Stimulated activated naive CD4-positive, alpha-beta T cell treated with Interleukin-2 at 50 U/mL for 16 hours (primary cell): ENCODE data around the gene CGN.

Source experiments
- DNase-seq: peaks from one replicate; lab custom pipeline; 2025; lab: John Stamatoyannopoulos, UW

The CGN gene

DNA sequence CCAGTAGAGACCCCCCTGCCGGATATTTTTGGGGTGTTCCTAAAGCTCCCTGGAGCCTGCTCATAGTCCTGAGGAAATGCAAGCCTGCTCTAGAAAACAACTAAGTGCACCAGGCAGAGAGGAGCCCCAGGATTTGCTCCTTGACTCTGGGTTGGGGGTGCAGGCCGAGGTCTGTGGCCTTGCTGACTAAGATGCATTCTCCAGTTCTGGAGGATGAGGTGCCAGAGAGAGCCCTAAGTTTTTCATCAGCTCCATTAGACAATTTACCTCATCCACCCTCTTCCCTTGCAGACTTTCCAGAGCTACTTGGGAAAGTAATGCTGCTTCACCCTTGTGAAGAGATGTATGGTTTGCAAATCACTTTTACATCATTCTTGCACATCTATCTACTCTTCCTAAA, 38.0 kb downstream of the CGN start:
- DNase-seq: no peak

DNA sequence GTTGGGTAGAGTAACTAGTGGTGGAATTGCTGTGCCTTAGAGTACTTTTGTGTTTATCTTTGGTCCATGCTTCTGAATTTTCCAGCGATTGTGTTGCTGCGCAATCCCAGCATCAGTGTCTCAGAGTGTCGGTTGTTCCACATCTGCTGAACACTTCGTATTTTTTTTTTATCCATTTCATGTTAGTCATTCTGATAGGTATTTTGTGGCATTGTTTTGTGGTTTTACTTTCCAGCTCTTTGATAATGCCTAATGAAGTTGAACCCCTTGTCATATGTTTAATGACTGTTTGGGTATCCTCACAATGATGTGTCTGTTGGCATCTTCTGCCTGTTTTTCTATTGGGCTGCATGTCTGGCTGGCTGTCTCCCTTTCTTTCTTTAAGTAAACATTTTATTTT, 42.5 kb downstream of the CGN start:
- no peak for DNase-seq

DNA sequence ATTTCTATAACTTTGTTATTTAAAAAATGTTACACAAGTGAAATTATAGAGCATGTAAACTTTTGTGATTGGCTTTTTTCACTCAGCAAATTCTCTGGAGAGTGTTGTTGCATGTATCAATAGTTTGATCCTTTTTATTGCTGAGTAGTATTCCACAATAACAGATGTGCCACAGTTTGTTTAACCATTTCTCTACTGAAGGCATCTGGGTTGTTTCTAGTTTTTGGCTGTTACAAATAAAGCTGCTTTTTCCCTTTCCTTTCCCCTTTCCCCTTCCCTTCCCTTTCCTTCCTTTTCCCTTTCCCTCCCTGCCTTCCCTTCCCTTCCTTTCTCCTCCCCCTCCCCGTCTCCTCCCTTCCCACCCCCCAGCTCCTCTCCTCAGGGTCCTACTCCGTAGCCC, 44.9 kb downstream of the CGN start:
- DNase-seq: no peak

DNA sequence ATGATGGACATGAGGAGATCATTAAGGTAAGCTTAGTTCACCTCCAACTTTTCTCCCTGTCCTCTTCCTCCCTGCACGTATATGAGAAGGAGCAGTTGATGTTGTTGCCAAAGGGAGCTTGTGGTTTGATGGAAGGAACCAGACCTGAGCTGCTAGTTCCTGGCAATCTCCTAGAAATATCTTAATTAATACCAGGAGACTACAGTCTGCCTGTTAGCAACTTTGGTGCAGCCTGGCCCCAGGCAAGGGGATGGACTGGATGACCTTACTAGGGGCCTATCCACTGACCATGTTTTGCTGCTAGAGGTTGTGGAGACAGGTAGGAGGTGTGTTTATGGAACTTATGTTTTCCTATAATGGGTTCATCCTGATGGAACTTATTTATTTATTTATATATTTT, 51.5 kb downstream of the CGN start:
- DNase-seq: no peak

DNA sequence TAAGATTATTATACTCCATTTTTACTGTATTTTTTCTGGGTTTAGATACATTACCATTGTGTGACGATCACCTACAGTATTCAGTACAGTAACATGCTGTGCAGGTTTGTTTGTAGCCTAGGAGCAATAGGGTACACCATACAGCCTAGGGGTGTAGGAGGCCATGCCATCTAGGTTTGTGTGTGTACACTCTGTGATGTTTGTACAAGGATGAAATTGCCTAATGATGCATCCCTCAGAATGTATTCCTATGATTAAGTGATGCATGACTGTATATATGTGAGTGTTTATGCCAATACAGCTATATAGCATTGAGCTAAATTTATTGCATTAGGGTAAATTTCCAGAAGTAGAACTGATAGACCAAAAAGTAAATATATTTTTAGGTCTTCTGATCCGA, 52.2 kb downstream of the CGN start:
- no peak for DNase-seq

DNA sequence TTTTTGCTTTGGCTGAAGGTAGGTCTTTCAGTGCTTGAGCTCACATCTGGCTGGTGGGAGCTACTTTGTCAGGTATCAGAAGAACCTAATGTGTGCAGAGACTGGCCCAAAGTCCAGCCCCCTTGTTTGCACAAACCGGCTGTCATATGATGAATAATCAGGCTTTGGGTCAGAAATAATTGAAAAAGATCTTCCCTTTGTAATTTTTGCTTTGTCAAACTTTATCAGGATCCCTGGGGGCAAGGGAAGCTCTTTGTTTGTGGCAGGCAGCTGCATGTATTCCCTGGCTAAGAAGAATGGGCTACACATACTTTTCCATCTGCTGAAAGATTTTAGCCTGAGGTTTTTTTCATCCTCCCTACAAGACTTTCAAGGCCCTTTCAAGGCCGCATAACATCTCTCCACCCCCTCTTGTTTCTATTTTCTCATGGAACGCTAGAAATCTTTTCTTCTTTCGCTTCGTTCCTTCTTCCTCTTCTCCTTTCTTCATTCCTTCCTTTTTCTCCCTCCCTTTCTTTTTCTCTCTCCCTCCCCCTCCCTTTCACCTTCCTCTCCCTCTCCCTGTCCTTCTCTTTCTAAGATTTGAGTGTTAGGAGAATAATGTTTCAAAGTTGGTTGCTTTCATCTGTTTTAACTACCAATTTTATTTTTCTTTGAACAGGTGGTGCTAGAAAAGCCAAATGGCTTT, 54.5 kb downstream of the CGN start:
- DNase-seq: no peak

DNA sequence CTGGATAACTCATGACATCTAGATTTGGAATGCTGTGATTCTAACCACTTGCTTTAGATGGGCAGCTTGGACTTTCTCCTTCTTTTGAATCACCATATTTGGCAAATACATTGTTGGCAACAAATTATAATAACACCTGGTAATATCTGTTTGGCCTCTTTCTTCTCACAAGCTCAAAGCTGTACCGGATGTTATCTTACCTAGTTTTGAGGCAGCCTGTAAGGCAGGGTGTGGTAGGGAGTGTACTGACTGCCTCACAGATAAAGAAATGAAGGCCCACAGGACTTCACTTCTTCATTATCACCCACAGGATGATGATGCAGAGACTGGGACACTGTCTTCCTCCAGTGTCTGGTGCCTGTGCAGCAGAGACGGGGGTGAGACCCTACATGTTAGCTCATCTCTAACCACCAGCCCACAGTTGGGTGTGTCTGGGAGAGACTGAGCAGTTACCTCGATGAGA, 57.5 kb downstream of the CGN start:
- DNase-seq: no peak

DNA sequence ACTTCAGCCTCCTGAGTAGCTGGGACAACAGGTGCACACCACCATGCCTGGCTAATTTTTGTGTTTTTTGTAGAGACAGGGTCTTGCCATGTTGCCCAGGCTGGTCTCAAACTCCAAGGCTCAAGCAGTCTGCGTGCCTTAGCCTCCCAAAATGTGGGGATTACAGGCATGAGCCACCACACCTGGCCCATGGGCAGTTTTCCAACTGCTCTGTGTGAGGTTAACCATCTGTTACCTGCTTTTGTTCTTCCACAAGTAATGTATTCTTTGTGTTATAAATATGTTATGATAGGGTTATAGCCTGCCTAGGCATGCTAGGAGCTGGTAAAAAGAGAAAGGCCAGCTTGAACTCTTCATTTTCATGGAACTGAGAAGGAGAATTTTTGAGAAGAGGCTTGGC, 59.6 kb downstream of the CGN start:
- no peak for DNase-seq

DNA sequence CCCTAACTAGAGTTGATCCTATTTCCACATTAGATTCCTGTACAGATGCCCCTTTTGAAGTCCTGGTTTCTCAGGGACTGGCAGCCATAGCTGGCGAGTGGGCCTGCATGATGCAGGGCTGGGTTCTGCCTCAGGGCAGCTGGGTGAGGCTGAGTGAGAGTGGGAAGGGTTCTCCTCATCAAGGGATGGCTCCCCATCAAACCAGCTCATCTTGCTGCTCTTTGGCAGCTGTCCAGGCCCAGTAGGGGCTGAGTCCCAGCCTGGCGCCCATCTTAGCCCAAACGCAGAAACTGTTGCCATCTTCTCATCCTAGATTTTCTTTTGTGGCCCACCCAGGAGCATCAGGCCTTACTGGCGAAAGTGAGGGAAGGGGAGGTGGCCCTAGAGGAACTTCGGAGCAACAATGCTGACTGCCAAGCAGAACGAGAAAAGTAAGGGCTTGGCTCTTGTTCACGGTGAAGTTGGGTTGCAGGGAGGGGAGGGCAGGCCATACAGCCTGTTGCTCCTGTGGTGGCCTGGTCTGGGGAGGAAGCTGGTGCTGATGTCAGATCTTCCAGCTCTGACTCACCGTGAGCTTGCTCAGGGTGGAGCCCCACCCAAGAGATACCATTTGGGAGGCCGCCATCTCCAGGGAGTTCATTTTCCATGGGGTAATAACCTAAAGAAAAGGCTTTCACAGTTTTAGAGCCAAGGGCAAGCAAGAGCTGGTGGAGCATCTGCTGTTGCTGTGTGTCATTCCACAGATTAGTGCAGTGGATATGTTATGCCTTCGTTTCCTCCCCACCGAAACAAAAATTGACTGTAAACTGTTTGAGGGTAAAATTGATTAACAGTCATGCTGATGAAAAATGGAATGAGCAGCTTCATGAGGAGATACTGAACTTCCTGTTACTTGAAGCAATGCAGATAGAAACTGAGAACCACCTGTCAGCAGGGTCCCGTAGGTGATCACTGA, 63.7 kb downstream of the CGN start:
- DNase-seq: no peak

DNA sequence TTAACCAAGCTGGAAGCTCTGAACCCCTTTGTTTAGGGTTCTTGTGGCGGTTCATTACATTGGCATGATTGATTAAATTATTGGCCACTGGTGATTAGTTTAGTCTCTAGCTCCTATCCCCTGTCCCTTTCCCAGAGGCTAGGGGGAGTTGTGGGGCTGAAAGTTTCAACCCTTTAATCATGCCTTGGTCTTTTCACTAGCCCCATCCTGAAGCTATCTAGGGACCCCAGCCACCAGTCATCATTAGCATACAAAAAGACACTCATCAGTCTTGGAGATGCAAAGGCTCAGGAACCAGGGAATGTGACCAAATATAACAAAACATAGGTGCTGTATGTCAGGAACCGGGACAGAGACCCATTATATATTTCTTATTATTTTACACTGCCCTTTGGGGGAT, 66.0 kb downstream of the CGN start:
- DNase-seq: no peak

DNA sequence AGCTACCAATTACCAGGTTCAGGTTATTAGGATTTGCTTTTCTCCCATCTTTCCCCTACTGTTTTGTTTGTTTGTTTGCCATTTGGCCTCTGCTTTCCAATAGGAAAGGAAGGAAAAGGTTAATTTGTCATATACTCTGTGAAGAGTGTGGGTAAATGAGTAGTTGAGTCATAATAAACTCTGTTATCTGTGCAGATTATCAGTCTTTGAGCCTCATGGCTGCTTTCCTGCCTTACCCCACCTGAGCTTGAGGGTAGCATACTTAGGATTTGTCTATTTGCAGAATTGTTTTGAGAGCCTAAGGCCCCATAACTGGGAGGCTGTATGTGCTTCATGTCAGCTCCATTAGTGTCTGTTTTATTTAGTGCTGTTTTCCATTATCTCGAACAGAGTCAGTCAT, 67.8 kb downstream of the CGN start:
- no peak for DNase-seq

DNA sequence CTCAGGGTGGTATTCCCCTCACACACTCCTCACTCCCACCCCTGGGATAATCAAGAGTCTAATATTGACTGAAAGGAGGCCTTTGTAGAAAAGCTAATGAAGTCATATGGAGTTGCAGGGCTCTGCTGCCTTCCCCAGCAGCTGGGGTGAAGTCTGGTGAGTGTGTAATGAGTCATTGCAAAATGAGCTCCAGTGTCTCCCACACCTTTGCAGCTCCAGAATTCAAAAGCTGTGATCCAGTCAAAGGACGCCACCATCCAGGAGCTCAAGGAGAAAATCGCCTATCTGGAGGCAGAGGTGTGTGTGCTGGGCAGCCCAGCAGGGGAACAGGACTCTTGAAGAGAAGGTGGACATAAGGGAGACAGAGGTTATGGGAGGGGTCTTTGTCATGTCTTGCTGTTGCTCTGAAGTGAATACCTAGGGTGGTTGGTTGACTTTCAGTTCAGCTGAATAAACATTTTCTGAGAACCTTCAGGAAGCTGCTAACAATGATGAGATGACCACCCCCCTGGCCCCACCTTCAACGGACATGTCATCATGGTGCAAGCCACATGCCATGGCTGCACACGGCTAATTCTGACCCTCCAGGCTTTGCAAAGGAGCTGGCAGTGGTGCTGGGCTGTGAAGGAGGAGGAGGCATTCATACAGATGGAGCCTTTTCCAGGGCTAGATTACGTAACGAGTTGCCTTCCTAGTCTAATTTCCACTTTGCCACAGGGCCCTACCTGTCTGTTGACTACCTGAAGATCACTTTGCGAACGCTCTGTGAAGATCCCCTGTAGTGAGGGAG, 68.4 kb downstream of the CGN start:
- DNase-seq: no peak

DNA sequence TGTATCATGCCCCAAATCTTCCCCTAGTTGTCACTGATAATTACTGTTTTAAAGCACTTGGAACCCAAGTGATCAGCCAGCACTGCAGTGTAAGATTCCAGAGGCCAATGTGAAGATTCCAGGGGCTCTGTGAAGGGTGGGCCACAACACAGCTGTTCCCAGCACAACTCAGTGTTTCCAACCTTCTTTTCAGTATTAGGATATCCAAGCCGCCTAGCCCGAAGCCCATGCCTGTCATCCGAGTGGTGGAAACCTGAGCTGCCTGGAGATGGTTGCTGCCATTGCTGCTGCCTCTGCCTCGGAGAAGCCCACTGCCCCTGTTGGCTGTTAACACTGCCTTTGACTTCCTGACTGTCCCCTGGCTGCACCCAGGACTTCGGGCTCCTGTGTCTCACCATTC, 70.3 kb downstream of the CGN start:
- DNase-seq: no peak

DNA sequence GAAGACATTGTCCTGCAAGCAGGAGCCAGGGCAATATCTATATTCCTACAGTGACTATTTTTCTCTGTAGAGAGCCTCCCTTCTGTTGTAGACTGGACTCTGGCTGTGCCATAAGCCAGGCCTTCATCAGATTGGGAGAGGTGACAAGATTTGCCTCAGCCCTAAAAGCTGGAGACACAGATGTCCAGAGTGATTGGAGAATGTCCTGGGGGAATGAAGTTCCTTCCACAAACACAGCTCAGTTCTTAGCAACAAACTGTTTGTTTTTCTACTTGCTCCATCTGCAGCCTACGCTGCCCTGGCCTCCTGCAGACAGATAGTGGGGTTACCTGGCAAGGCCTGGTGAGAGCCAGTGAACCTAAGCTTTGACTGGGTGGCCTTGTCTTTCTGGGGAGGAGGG, 70.7 kb downstream of the CGN start:
- DNase-seq: no peak

DNA sequence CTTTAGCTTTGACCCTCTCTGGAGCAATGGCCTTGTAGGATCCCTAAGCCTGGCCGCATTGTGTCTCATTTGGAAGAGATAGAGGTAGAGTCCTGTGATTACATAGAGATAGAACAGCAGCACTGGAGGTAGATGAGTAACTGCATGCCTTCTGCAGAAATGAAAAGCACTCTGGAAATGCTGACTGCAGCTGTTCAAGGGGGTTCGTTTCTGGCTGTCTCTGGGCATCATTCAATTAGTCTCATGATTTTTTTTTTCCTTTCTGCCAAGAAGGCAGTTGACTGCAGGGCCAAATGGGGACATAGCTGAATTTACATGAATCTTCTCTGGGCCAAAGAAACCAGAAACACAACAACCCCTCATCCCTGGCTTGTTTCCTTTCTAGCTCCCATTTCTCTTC, 72.6 kb downstream of the CGN start:
- DNase-seq: no peak

DNA sequence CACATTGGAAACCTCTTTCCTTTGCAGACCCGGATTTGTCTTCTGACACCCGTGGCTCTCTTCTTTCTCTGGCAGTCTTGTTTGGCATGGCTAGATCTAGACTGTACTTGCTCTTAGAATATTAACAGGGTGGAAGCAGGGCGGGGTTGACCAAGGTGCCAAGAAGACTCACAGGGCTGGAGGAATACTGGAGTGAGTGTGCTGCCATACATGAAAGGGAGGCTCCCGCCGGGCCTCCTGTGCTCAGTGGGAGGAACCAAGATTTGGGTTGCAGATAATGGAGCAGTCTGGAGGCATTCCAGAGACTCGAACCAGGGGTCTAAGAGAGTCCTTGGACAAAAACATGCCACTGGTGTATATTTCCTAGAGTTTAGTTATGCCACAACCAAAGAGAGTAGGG, 73.1 kb downstream of the CGN start:
- DNase-seq: no peak

DNA sequence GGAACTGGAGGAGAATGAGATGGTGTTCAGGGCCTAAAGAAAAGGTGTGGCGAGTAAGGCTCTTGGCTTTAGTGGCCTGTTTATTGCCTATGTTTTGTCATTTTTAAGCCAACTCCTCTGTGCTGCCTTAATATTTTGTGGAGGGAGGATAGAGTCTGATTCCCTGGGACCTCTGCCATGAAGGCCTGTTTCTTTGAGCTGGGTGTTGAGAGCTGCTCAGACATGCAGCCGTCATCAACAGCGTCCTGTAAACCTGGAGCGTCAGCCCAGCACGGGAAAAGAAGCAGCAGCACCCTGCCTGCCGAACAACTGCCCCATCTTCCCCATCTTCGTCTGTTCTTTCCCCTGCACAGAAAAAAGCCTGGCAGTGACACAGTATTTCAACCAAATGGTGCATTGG, 73.6 kb downstream of the CGN start:
- no peak for DNase-seq

DNA sequence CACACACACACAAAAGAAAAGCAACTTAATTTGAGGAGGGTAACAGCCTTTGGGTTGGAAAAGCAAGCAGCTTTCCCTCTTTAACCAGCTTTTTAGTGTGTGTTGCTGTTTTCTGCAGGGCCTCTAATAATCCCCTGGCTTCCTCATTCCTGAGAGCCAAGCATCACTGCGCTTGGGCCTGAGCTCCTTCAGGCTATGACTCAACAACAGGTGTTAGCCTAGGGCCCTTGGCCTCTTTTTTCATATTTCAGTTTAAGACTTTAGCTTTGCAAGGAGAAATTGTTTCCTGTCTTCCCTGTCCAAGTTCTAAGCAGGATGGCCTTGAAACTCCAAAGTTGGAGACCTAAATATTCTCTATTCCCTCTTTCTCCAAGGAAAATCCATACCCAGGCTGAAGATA, 74.4 kb downstream of the CGN start:
- DNase-seq: no peak
